H4 (cell line): ENCODE data around the gene TSPEAR. TPM values are rescaled to one million over a fixed set of nuclear protein-coding genes. Genes with fewer than 3 reads are reported as not detected.

Experiments
- DNase-seq: peaks from one replicate; pipeline ENCODE4 v3.0.0-alpha.2; 2015; ENCODE audit warnings: low spot score
- total RNA-seq: library from RNA; depleted of rRNA; stranded (reverse); fragments of >200 nt; shearing (Covaris generic); gene quantifications from 2 replicates; pipeline ENCODE4 v1.2.3, GENCODE V29; 2014

TSPEAR gene
- total RNA-seq, 1 experiment from 2014 or later: 0.08 TPM

GRCh38 chr21:44463724-44464123 is 247.6 kb downstream of the TSPEAR start:
- no peak for DNase-seq

GRCh38 chr21:44462834-44463200 is 248.6 kb downstream of the TSPEAR start:
- DNase-seq: no peak

- no peak for DNase-seq
Observed at GRCh38 chr21:44462086-44462833, 249.1 kb downstream of the TSPEAR start.

GRCh38 chr21:44461464-44462001 is 249.8 kb downstream of the TSPEAR start:
- DNase-seq: no peak

- no peak for DNase-seq
Observed at GRCh38 chr21:44461005-44461404, 250.4 kb downstream of the TSPEAR start.

GRCh38 chr21:44460441-44460755 is 251.0 kb downstream of the TSPEAR start:
- no peak for DNase-seq

- DNase-seq: no peak
Observed at GRCh38 chr21:44459712-44460440, 251.5 kb downstream of the TSPEAR start.

GRCh38 chr21:44458971-44459711 is 252.2 kb downstream of the TSPEAR start:
- no peak for DNase-seq

GRCh38 chr21:44456915-44457736 is 254.2 kb downstream of the TSPEAR start:
- no peak for DNase-seq

- DNase-seq: no peak
Observed at GRCh38 chr21:44456214-44456914, 255.0 kb downstream of the TSPEAR start.

- DNase-seq: no peak
Observed at GRCh38 chr21:44455524-44456213, 255.7 kb downstream of the TSPEAR start.

GRCh38 chr21:44454747-44455523 is 256.4 kb downstream of the TSPEAR start, which contains the start of gene LRRC3:
LRRC3 (plus strand) TSS chr21:44455510; CDS start chr21:44456645, 1,135 bp downstream.
- no peak for DNase-seq

- no peak for DNase-seq
Observed at GRCh38 chr21:44454058-44454457, 257.3 kb downstream of the TSPEAR start.

- DNase-seq: no peak
Observed at GRCh38 chr21:44453120-44453519, 258.3 kb downstream of the TSPEAR start.

GRCh38 chr21:44450999-44451398 is 260.4 kb downstream of the TSPEAR start:
- no peak for DNase-seq

- DNase-seq: no peak
Observed at GRCh38 chr21:44450402-44450801, 261.0 kb downstream of the TSPEAR start.

- no peak for DNase-seq
Observed at GRCh38 chr21:44449473-44450363, 261.7 kb downstream of the TSPEAR start.

GRCh38 chr21:44448651-44449131 is 262.7 kb downstream of the TSPEAR start:
- no peak for DNase-seq
